IMR-90 (cell line): ENCODE measurements around the gene ARHGAP45.

Experiments
- CEBPB ChIP-seq: IDR thresholded peaks from 2 replicates; pipeline ENCODE4 v1.6.1; 2012; ENCODE audit warnings: low read depth, low read length, improper control_type of control experiment
- FOS ChIP-seq: fragments of 150-350 bp; IDR thresholded peaks from 2 replicates; pipeline ENCODE4 v1.6.1; 2016; ENCODE audit warnings: low read depth, low read length
- MAFK ChIP-seq: IDR thresholded peaks from 2 replicates; pipeline ENCODE4 v1.6.1; 2012; ENCODE audit warnings: low read depth, low read length, improper control_type of control experiment
- NFE2L2 ChIP-seq: fragments of 150-350 bp; IDR thresholded peaks from 2 replicates; pipeline ENCODE4 v1.6.1; 2016; ENCODE audit warnings: low read depth, mild to moderate bottlenecking, low read length
- RFX5 ChIP-seq: IDR thresholded peaks from 2 replicates; pipeline ENCODE4 v1.8.0; 2012; ENCODE audit warnings: low read depth, mild to moderate bottlenecking, low read length, moderate library complexity
- TF ChIP-seq, protein P1 (sequence below): conservative IDR thresholded peaks from 2 replicates; pipeline ENCODE4 v1.5.1; 2012; ENCODE audit warnings: mild to moderate bottlenecking, low read depth, low read length, improper control_type of control experiment
- TF ChIP-seq, protein P2 (sequence below): fragments of 150-350 bp; IDR thresholded peaks from 2 replicates; pipeline ENCODE4 v1.6.1; 2016; ENCODE audit warnings: low read depth, mild to moderate bottlenecking, low read length, moderate library complexity, borderline replicate concordance

DNA sequence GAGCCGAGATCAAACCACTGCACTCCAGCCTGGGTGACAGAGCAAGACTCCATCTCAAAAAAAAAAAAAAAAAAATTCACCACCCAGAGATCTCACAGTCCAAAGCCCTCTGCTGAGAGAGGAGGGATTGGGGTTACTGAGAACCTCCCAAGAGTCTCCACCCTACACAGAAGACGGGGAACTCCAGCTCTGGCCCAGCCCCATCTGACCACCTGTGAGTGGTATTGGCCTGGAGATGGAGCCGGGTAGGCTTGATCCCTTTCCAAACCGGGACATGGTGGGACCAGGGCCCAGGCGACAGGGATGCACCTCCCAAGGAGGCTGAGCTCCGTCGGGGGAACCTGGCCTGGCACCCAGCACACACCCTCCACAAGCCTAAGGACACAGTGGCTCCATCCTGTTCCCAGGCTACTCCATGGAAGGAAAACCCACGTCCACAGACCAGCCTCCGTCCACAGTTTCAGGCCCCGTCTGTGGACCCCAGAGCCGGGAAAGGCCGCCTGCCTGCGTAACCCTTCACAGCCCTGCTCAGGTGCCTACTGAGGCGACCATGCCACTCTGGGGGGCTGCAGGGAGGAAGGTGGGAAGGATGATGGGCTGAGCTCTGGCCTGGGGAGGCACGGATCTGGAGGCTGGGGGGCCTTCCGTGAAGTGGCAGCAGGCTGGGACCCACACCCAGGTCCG lies 47.9 kb upstream of the ARHGAP45 start:
- TF ChIP-seq, protein P1, sequence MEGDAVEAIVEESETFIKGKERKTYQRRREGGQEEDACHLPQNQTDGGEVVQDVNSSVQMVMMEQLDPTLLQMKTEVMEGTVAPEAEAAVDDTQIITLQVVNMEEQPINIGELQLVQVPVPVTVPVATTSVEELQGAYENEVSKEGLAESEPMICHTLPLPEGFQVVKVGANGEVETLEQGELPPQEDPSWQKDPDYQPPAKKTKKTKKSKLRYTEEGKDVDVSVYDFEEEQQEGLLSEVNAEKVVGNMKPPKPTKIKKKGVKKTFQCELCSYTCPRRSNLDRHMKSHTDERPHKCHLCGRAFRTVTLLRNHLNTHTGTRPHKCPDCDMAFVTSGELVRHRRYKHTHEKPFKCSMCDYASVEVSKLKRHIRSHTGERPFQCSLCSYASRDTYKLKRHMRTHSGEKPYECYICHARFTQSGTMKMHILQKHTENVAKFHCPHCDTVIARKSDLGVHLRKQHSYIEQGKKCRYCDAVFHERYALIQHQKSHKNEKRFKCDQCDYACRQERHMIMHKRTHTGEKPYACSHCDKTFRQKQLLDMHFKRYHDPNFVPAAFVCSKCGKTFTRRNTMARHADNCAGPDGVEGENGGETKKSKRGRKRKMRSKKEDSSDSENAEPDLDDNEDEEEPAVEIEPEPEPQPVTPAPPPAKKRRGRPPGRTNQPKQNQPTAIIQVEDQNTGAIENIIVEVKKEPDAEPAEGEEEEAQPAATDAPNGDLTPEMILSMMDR = no peak
- TF ChIP-seq NFE2L2 (no peak), FOS (no peak), RFX5 (no peak), CEBPB (no peak), MAFK (no peak)
- TF ChIP-seq, protein P2, sequence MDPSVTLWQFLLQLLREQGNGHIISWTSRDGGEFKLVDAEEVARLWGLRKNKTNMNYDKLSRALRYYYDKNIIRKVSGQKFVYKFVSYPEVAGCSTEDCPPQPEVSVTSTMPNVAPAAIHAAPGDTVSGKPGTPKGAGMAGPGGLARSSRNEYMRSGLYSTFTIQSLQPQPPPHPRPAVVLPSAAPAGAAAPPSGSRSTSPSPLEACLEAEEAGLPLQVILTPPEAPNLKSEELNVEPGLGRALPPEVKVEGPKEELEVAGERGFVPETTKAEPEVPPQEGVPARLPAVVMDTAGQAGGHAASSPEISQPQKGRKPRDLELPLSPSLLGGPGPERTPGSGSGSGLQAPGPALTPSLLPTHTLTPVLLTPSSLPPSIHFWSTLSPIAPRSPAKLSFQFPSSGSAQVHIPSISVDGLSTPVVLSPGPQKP = no peak
